Right kidney (tissue), 1 donor: Measurements from ENCODE around the gene IP6K3.

Experiments
- DNase-seq: peaks from one replicate; pipeline ENCODE4 v3.0.0-alpha.2; 2016

IP6K3 gene

GRCh38 chr6:33777398-33778388 is 31.0 kb upstream of the IP6K3 start:
- DNase-seq: no peak

- no peak for DNase-seq
These were observed 30.1 kb upstream of the IP6K3 start for GRCh38 chr6:33776764-33777163.

GRCh38 chr6:33776186-33776585 is 29.5 kb upstream of the IP6K3 start:
- DNase-seq: no peak

GRCh38 chr6:33774774-33775173 is 28.1 kb upstream of the IP6K3 start:
- no peak for DNase-seq

- DNase-seq: no peak
These were observed 26.3 kb upstream of the IP6K3 start for GRCh38 chr6:33772902-33773472.

- no peak for DNase-seq
These were observed 25.6 kb upstream of the IP6K3 start for GRCh38 chr6:33772082-33772830.

GRCh38 chr6:33771146-33772081 is 24.7 kb upstream of the IP6K3 start:
- DNase-seq: peak; percentile 83

GRCh38 chr6:33770833-33771145 is 24.1 kb upstream of the IP6K3 start:
- DNase-seq: no peak

GRCh38 chr6:33770124-33770832 is 23.6 kb upstream of the IP6K3 start:
- DNase-seq: no peak

GRCh38 chr6:33769248-33769821 is 22.6 kb upstream of the IP6K3 start:
- no peak for DNase-seq

GRCh38 chr6:33768644-33769120 is 22.0 kb upstream of the IP6K3 start:
- peak; percentile 53 for DNase-seq

GRCh38 chr6:33766921-33767907 is 20.5 kb upstream of the IP6K3 start:
- DNase-seq: no peak

- no peak for DNase-seq
These were observed 18.7 kb upstream of the IP6K3 start for GRCh38 chr6:33765368-33765767.

GRCh38 chr6:33764036-33764435 is 17.3 kb upstream of the IP6K3 start:
- DNase-seq: no peak

- no peak for DNase-seq
These were observed 16.8 kb upstream of the IP6K3 start for GRCh38 chr6:33763483-33763882.

- DNase-seq: no peak
These were observed 16.0 kb upstream of the IP6K3 start for GRCh38 chr6:33762713-33763112.

GRCh38 chr6:33761922-33762629 is 15.4 kb upstream of the IP6K3 start:
- no peak for DNase-seq

- no peak for DNase-seq
These were observed 14.8 kb upstream of the IP6K3 start for GRCh38 chr6:33761581-33761921.
